ENCODE data around the gene LPIN1. TPM values are rescaled to one million over a fixed set of nuclear protein-coding genes. Genes with fewer than 3 reads are reported as not detected.

LPIN1 gene
- total and polyA plus RNA-seq, 4 donors = 10.1 to 27.4 (median 13.4) TPM

DNA sequence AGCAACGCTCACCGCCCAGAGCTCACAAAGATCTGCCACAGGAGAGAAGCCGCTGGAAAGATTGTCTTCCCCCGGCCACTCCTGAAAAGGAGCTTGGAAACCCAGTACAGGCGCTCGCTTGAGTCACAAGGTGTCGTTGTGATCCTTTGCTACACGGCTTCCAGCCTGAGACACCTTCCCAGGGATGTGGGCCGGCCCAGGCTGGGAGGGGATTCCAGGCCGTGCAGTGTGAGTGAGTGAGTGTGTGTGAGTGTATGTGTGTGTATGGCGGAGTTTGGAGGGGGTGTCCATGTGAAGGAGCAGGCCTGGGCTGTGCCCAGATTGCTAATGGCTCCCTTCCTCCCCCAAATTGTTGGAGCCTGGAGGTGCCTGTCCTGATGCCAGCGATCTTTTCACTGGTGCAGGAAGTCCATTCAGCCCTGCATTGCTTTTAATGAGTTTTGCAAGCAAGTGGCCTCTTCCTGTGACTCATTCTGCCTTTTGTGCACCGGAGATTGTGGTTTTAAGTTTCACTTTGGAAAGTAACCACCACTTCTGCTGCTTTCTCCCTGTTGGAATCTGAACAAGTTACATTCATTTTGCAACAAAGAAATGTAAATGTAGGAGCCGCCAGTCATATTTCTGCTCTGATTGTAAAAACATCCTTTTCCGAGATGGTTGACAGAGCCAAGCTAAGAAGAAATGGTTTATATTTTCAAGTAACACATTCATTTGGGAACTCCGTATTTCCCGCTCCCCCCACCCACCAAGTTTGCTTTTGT lies 83.7 kb downstream of the LPIN1 start (continued):
- TF ChIP-seq REST (IDR thresholded peaks at IDR 0.05) = peak; percentile 29
- no peak for TF ChIP-seq EGR1 (IDR thresholded peaks at IDR 0.05; ENCODE audit: low read depth in 2 of 2)
- TF ChIP-seq RAD21 (IDR thresholded peaks at IDR 0.05) = peak; percentile 37 to 48
- peak in 1 of 2 donors; percentile 31 for TF ChIP-seq RXRA (IDR thresholded peaks at IDR 0.05)
- peak; percentile 9 for TF ChIP-seq HNF4G (IDR thresholded peaks at IDR 0.05)

GRCh38 chr2:11830708-11831301 lies 84.4 kb downstream of the LPIN1 start:
- Histone ChIP-seq H3K36me3 (ENCODE audit: control insufficient read depth in 4 of 4, insufficient read depth in 3 of 4, low read depth in 1 of 4, low read length in 3 of 4) (peaks cover 3 to 9% (median 7%) of the 10 kb centered on the region in 4 donors), H3K9me3 (ENCODE audit: control insufficient read depth in 4 of 4, low read length in 3 of 4) (peaks cover 0 to 3% (median under 1%) of the 10 kb centered on the region in 4 donors), H3K4me3 (ENCODE audit: low read depth in 1 of 3, low read length in 3 of 3) (peak overlapping the region in 2 of 3 donors; percentile 44 to 51), H3K4me1 (ENCODE audit: control insufficient read depth in 4 of 4, insufficient read depth in 4 of 4, low read length in 3 of 4) (peaks cover 6 to 24% (median 20%) of the 10 kb centered on the region in 4 donors), H3K27me3 (ENCODE audit: control insufficient read depth in 4 of 4, insufficient read depth in 4 of 4, low read length in 3 of 4) (no peaks in the 10 kb centered on the region), H3K9ac (ENCODE audit: low read depth in 1 of 2, low read length in 2 of 2) (peak overlapping the region in 1 of 2 donors; percentile 63), H3K27ac (ENCODE audit: low read depth in 1 of 2, low read length in 2 of 2) (peak overlapping the region; percentile 21 to 85)
- no peak for DNase-seq (ENCODE audit: low spot score)
- TF ChIP-seq RXRA (IDR thresholded peaks at IDR 0.05) (peak in 1 of 2 donors; percentile 27), HNF4G (IDR thresholded peaks at IDR 0.05) (no peak)
- 53% methylated on average over 7 of the region's 7 CpGs for WGBS

DNA sequence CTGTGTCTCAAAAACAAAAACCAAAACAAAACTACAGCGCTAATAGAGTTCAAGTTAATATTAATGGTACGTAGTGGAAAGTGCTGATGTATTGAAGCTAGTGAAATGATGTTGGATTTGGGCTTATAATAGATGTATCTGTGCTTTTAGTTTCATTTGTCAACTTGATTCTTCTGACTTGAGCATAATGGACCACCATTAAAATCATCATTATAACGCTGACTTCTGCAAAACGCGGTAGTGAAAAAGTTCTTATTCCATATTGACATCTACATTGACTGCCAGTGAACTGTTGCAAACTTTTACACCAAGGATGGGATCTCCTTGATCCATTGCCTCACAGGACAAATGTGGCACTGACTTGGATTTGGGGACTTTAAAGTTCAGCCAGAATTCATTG lies 85.0 kb downstream of the LPIN1 start:
- TF ChIP-seq, protein P1, sequence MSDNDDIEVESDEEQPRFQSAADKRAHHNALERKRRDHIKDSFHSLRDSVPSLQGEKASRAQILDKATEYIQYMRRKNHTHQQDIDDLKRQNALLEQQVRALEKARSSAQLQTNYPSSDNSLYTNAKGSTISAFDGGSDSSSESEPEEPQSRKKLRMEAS (IDR thresholded peaks at IDR 0.05) = no peak
- no peak for TF ChIP-seq CTCF (IDR thresholded peaks at IDR 0.05; ENCODE audit: low read depth, low read length, missing input control)
- no peak for TF ChIP-seq RAD21 (IDR thresholded peaks at IDR 0.05)
- no peak for TF ChIP-seq HNF4G (IDR thresholded peaks at IDR 0.05)
- TF ChIP-seq REST (IDR thresholded peaks at IDR 0.05) = no peak
- TF ChIP-seq FOXA2 (IDR thresholded peaks at IDR 0.05) = no peak
- TF ChIP-seq SP1 (IDR thresholded peaks at IDR 0.05) = no peak
- TF ChIP-seq RXRA (IDR thresholded peaks at IDR 0.05) = no peak
- TF ChIP-seq FOXA1 (IDR thresholded peaks at IDR 0.05) = no peak
- peaks cover 6 to 24% (median 20%) of the 10 kb centered on the region in 4 donors for H3K4me1 ChIP-seq (ENCODE audit: control insufficient read depth in 4 of 4, insufficient read depth in 4 of 4, low read length in 3 of 4)
- H3K4me3 ChIP-seq (ENCODE audit: low read depth in 1 of 3, low read length in 3 of 3) = no peak overlapping the region
- no peak overlapping the region for H3K27ac ChIP-seq (ENCODE audit: low read depth in 1 of 2, low read length in 2 of 2)
- H3K27me3 ChIP-seq (ENCODE audit: control insufficient read depth in 4 of 4, insufficient read depth in 4 of 4, low read length in 3 of 4) = no peaks in the 10 kb centered on the region
- H3K36me3 ChIP-seq (ENCODE audit: control insufficient read depth in 4 of 4, insufficient read depth in 3 of 4, low read depth in 1 of 4, low read length in 3 of 4) = peaks cover 3 to 8% (median 5%) of the 10 kb centered on the region in 4 donors
- H3K9me3 ChIP-seq (ENCODE audit: control insufficient read depth in 4 of 4, low read length in 3 of 4) = peaks cover 0 to 3% (median under 1%) of the 10 kb centered on the region in 4 donors
- no peak overlapping the region for H3K9ac ChIP-seq (ENCODE audit: low read depth in 1 of 2, low read length in 2 of 2)
- 91% methylated on average over 5 of the region's 5 CpGs for WGBS
- DNase-seq (ENCODE audit: low spot score) = no peak

Measured in liver (tissue), 9 donors.